NCI-H510A treated with DMSO at 0.1 percent for 48 hours (cell line): Measurements from ENCODE around the gene NEUROD2.

ENCODE experiments used
- DNase-seq: peaks from one replicate; lab custom pipeline; 2025; lab: John Stamatoyannopoulos, UW

NEUROD2 gene

GRCh38 chr17:39618956-39619785 lies 11.5 kb upstream of the NEUROD2 start:
- DNase-seq = no peak

- DNase-seq = peak; percentile 87
Observed at GRCh38 chr17:39618246-39618913, 10.7 kb upstream of the NEUROD2 start.

DNA sequence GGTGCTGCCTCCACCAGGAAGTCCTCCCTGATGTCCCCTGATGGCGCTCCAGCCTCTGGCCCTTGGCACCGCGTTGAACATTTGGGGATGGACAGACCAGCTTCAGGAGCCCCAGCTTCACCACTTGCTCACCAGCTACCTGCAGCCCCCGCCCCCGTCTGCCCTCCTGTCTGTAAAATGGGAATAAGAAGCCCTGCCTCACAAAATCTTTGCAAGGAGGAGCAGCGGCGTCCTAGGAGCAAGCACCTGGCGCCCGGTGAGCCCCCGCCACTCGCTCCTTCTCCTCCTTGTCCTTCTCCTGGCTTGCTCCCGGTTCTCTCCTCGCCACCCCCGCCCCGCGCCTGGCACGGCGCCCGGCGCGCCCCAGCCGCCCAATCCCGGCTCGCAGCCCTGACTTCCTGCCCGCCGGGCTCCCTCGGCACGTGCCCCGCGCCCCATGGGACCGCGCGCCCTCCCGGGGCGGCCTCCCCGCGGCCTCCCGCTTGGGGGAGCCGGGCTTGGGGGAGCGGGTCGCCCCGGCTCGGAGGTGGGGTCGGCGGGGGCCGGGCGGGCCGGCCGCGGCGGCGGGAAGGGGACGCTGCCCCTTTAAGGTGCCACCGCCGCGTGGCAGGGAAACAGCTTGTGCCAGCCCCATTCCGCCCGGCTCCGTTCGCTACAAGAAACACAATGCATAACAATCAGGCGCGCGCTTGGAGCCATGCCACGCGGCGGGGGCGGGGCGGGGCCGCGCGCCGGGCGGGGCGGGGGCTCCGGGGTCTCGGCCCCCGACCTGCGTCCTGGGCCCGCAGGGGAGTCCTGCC lies 9.9 kb upstream of the NEUROD2 start:
- DNase-seq = peak; percentile 87

GRCh38 chr17:39617100-39617445 lies 9.4 kb upstream of the NEUROD2 start:
- DNase-seq = no peak

- no peak for DNase-seq
Observed at GRCh38 chr17:39615434-39615833, 7.7 kb upstream of the NEUROD2 start.

- no peak for DNase-seq
Observed at GRCh38 chr17:39614545-39615157, 6.9 kb upstream of the NEUROD2 start.

- no peak for DNase-seq
Observed at GRCh38 chr17:39612935-39613464, 5.3 kb upstream of the NEUROD2 start.

DNA sequence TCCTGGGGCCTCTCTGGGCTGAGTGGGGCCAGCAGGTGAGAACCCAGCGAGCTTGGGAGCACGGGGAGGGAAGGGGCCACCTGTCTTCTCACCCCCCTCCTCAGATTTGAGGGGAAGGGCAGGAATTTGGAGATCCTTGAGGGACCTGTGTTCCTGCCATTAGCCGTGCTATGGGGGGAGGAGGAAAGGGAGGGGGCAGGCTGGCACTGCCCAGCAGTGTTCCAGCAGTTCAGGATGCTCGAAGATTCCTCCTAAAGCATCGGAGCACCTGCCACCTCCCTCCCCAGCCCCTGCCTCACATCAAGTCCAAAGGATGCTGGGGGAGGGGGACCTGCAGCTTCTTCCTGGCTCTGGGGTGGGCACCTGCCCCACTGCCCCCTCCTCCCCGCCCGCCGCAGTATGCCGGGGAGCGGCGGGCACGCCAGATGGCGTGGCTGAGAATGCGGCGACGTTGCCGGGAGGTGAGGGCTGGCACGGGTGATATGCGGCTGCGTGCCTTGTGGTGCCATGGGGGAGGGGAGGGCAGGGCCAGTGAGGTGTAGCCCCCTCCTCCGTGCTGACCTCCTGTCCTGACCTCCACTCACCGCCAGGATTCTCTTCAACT lies 4.7 kb upstream of the NEUROD2 start:
- no peak for DNase-seq

GRCh38 chr17:39611401-39612112 lies 3.8 kb upstream of the NEUROD2 start:
- DNase-seq = no peak

GRCh38 chr17:39609416-39610025 lies 1.8 kb upstream of the NEUROD2 start:
- no peak for DNase-seq

GRCh38 chr17:39608142-39608981 lies 642 bp upstream of the NEUROD2 start:
- DNase-seq = no peak

GRCh38 chr17:39607057-39607850 lies 466 bp downstream of the NEUROD2 start:
- DNase-seq = no peak

DNA sequence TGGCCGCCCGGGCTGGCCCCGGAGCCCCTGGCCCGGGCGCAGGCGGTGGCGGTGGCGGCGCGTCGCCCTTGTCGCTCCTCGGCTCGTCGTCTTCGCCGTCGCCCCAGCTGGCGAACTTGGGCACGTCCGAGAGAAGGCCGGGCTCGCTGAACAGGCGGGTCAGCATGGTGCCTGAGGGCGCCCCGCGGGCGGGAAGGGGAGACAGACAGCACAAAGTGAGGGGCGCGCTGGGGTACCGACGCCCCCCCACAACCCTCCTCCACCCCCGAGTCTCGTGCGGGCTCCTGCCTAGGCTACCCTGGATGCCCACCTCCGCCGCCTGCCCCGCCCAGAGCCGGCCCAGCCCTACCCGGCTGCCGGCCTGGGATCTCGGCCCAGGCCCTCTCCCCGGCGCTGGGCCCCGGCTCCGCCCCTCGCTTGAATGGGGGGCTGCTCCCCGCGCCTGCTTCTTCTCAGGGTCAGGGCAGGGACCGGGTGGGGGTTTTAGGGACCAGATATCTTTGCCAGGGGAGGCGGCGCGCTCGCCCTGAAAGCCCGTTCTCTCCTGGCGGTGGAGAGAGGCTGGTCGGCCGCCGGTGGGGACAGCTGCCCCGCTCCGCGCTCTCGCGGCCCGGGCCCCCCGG lies 1.2 kb downstream of the NEUROD2 start:
- DNase-seq = no peak

- DNase-seq = no peak
Observed at GRCh38 chr17:39605492-39606433, 2.0 kb downstream of the NEUROD2 start.

DNA sequence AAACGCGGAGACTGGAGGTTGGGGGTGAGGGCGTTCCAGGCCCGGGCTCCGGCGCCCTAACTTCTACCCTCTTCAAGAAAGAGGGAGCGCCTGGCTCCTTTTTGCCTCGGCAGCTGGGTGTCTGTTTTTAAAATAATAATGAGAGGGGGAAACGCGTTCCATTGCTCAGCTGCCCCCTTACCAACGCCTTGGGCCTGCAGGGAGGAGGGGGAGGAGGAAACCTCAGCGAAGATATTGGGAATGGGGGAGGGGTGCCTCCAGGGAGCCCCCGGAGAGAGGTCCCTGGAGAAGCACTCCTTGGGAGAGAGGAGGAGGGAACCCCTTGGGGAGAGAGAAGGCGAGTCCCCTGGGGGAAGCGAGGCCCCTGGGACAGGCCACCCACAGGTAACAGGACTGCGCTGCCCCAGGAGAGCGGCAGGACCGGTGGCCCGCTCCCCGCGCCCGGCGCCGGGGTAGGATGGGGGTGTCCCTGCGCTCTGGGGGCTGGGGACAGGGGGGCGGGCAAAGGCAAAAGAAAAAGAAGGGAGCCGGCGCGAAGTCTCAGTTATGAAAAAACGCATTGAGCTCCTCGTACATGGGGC lies 2.7 kb downstream of the NEUROD2 start:
- no peak for DNase-seq

- no peak for DNase-seq
Observed at GRCh38 chr17:39603304-39604016, 4.3 kb downstream of the NEUROD2 start.
